ENCODE data around the gene ZNF205.
"Not testable (repeated sequence)": the region's sequence is repeated elsewhere in the genome, so short reads cannot be mapped to it uniquely, and the experiment has no call there.

ZNF205 gene

DNA sequence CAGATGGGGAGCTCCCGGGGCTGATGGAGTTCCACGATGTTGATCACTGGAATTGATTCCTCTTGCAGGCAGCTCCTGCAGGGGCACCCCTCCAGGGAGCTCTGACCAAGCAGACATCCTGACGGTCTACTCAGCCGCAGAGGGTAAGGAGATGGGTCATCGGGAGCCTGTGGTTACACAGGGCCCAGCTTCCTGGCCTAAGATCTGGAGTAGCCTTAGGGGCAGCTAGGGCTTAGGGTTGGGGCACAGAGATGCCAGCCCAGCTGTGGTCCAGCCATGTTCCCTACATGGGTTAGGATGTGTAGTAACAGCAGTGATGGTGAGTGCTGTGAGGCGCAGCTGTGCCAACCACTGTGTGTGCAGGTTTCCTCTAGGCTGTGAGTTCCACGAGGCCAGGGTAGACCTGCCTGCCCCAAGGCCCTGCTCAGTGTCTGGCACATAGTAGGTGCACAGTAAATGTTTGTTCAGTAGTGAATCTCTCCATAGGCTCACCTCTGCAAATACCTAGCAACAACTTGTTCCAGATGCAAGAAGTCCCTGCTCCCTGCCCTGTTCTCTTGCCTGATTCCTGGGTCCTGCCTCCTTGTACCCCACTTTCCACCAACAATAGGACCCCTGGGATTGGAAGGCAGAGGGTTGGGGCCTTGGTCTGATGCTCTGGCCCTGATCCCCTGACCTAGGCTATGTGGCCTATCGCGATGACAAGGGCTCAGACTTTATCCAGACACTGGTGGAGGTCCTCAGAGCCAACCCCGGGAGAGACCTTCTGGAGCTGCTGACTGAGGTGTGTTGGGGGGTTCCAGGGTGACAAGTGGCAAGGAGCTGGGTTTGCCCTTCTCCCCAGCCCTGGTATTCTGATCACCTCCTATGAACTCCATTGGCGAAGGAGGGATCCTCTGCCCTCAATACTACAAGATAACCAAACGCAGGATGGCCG is 36.1 kb downstream of the ZNF205 start:
- no peak for DNase-seq (ENCODE audit: low spot score)

DNA sequence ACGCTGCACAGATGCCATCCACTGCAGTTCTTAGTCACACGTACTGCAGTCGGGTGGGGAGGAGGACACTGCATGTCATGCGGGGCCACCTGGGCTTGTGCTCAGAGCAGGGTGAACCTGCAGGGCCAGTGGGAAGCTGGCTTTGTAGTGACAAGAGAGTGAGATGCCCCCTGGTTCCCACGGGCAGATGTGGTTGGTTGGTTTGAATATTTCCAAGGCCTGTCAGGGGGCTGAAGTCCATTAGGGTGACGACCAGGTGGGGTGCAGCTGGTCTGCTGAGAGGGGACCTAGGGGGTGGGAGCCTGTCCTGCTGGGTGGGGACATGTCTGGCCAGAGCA is 36.8 kb downstream of the ZNF205 start:
- no peak for DNase-seq (ENCODE audit: low spot score)

DNA sequence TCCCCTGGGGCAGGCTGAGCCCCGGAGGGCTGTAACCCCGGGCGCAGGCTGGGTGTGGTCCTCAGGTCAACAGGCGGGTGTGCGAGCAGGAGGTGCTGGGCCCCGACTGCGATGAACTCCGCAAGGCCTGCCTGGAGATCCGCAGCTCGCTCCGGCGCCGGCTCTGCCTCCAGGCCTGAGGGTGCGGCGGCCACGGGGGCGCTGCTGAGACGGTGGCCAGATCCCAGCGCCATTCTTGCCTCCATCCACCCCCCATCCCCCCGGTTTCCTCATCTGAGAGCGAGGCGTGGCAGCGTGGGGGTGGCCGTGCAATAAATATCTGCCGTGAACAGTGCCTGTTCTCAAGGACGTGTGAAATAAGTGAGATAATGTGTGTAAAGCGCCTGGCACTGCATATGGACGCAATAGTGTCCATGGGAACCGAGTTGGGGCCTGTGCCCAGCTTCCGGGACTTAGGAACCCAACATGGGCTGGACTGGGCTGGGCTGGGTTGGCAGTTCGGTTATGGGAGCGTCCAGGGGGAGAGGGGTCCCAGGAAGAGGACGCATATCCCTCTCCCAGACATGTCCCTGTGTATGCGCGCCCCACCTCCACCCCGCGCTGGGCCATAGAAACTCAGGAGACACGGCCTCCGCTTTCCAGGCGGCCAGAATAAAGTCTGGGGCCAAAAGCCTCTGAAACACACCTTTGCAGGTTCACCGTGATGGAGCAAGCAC is 37.4 kb downstream of the ZNF205 start:
- no peak for DNase-seq (ENCODE audit: low spot score)

DNA sequence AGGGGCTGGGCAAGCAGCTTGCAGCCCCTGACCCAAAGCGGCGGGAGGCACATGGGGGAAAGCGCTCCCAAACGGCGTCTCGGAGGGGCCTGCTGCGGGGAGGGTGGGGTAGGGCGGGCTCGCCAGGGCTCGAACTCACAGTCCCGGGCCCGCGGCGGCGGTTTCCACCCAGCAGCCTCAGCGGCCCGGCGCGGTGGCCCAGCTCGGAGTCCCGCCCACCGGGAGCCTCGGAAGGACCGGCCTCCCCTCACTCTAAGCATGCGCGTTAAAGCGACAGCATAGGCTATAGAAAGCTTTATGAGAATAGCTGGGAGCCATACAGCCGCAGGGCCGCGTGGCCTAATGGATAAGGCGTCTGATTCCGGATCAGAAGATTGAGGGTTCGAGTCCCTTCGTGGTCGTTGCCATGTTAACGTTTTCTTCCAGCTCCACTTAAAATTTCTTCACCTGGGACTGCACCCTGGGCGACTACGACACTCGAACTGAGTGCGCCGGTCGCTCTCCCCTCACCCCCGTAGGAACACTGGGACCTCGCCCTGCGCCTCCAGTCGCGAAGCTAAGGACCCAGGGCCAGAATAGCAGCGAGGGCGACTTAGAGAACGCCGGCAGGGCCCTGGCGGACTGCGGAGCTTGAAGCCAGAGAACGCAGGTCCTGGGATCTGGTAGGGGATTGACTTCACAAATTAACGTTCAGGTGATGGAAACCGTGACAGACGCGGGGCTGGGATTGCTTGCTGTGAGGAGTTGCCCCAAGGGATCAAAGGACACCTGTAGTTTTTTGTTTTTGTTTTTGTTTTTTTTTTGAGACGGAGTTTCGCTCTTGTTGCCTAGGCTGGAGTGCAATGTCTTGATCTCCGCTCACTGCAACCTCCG is 38.2 kb downstream of the ZNF205 start:
- DNase-seq (ENCODE audit: low spot score), result peak; percentile 96

DNA sequence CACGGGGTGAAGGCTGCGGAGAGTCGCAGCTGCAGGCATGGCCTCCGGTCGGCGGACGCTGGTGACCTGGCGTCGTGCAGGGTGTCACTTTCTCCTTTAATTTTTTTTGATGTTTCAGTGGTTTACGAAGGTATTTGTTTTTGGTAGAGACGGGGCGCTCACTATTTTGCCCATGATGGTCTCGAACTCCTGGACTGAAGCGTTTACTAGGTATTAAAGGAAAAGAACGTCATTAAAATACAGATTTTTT is 39.6 kb downstream of the ZNF205 start:
- no peak for DNase-seq (ENCODE audit: low spot score)

DNA sequence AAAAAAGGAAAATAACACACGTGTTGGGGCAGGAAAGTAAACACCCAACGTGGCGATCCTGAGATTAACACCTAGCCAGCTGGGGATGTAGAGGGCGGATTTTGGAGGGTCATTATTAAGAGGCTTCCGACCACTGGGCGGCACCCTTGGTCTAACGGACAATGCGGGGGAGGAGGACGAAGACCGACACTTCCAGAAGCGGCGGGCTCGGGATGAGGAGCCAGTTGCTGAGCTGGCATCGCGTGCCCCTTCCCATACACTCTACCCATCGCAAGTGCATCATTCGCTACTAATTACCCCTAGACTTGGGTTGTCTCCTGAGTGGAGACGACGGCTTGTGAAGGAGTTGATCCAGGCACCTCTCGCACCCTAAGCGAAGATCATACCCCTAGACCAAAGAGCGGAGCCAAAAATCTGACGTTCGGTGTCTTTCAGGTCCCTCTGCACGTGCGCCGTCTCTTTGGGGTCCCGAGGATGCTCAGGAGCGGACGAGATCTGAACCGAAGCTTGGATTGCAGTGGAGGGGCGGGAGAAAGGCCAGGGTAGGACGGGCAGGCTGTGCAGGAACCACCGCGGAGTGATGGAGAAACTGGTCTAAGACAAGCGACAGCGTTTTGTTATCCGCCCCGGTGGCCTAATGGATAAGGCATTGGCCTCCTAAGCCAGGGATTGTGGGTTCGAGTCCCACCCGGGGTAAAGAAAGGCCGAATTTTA is 40.0 kb downstream of the ZNF205 start:
- DNase-seq (ENCODE audit: low spot score), result peak; percentile 86

DNA sequence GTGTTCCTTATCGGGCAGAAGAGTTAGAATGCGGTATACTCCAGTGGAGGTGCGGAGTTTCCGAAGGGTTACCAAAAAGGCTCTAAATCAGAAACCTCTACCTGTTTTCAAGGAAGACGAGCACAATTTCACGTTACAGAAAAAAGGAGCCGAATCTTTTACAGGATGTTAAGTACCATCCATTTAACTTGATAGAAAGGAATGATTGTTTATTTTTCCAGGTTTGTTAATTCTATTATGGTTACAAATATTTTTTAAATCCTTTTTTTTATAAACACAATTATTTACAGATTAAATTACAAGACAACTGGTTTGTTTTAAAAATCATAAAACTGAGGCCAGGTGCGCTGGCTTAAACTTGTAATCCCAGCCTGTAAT is 40.6 kb downstream of the ZNF205 start:
- DNase-seq (ENCODE audit: low spot score), result no peak

DNA sequence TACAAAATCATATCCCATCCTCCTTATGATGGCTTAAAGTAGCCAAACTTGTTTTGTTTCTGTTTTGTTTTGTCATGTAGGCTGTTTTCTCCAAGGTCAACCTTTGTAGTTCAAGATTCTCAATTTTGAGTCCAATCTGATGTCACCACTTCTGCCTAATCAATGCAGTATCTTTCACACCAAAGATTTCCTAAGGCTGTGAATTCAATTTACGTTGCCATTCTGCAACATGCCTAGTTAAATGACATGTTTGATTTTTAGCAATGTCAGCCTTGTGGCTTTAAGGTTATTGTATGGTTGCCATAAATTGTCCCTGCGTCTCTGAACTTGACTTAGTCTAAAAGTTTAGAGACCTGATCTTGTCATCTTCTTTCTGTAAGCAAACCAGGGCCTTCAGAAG is 42.8 kb downstream of the ZNF205 start:
- no peak for DNase-seq (ENCODE audit: low spot score)

DNA sequence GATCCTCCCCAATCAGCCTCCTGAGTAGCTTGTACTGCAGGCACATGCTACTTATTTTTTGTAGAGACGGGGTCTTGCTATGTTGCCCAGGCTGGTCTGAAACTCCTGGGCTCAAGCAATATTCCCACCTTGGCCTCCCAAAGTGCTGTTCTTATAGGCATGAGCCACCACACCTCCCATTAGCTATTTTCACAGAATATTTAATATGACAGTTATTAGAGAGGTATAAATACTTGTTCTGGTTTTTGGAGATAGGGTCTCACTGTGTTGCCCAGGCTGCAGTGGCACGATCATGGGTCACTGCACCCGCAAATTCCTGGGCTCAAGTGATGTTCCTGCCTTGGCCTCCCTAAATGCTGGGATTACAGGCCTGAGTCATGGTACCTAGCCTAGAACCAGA is 43.6 kb downstream of the ZNF205 start:
- no peak for DNase-seq (ENCODE audit: low spot score)

DNA sequence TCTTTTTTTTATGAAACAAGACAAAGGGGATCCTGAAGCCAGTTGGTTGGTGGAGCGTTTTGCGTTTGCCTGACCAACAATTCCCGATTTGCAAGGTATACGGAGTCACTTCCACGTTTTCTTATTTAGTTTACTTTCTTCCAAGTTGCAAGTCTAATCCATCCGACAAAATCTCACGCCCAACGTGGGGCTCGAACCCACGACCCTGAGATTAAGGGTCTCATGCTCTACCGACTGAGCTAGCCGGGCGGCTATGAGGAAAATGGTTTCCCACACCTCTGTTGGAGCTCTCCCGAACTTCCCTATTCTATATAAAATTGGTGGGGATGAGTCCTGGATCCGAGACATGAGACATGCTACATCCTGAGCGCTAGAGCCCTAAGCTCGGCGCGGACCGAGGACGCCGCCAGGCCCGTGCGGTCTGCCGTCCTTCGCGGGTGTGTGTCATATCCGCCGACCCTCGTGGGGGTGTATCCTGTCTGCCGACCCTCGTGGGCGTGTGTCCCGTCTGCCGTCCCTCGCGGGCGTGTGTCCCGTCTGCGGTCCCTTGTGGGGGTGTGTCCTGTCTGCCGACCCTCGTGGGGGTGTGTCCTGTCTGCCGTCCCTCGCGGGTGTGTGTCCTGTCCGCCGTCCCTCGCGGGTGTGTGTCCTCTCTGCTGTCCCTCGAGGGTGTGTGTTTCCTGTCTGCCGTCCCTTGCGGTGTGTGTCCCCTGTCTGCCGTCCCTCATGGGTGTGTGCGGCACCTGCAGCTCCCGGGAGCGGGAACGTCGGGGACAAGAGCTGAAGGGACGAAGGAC is 45.0 kb downstream of the ZNF205 start:
- peak; percentile 62 for DNase-seq (ENCODE audit: low spot score)

DNA sequence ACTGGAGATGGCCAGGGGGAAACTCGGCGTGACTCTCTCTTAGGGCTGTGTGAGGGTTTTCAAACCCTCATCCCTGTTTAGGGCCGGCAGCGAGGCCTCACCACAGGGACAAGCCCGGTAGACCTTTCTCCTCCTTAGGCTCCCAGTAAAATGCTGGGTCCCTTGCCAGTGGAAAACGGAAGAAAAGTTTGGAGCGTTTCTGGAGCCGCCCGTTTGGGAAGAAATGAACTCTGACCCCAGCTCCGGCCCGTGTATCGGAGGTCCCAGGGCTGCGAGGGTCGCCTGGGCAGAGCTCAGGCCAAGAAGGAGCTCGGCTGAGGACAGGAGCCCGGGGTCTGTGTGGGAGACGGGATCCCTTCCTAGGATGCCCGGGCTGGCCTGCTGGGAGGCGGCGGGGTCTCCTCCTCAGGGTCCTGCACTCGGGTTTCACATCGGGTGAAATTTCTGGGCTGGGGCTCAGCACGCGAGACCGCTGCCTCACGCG is 45.7 kb downstream of the ZNF205 start:
- DNase-seq (ENCODE audit: low spot score), result no peak

DNA sequence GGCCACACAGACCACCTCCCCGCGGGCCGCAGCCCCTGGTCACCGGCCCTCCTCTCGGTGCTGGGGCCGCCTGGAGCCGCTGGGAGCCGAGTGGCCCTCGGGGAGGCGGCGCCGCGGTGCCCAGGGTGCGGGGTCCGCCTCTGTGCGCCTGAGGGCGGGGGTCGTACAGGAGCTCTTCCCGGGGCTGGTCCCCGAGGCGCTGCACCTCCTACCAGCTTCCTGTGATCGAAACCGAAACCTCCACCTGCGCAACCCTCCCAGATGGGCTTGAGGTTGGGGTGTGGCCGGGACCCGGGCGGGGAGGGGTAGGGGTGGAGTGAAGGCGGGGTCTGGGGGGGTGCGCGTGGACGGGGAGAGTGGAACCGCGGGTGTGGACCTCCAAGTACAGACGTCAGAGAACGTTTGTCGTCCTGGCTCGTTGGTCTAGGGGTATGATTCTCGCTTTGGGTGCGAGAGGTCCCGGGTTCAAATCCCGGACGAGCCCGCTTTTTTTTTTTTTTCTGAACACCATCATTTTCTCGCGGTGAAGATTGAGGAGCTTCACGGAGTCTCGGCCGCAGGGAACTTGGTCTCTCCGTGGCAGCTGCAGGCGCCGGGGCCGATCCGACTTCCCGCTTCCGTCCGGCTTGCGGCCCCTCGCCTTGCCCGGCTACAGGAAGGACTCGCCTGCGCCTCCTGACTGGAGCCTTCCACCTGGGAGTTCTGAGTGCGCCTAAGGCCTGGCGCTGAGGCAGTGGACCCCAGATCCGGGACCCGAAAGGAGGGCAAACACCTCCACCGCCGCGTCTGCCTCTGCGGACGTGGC is 46.3 kb downstream of the ZNF205 start:
- no peak for DNase-seq (ENCODE audit: low spot score)

DNA sequence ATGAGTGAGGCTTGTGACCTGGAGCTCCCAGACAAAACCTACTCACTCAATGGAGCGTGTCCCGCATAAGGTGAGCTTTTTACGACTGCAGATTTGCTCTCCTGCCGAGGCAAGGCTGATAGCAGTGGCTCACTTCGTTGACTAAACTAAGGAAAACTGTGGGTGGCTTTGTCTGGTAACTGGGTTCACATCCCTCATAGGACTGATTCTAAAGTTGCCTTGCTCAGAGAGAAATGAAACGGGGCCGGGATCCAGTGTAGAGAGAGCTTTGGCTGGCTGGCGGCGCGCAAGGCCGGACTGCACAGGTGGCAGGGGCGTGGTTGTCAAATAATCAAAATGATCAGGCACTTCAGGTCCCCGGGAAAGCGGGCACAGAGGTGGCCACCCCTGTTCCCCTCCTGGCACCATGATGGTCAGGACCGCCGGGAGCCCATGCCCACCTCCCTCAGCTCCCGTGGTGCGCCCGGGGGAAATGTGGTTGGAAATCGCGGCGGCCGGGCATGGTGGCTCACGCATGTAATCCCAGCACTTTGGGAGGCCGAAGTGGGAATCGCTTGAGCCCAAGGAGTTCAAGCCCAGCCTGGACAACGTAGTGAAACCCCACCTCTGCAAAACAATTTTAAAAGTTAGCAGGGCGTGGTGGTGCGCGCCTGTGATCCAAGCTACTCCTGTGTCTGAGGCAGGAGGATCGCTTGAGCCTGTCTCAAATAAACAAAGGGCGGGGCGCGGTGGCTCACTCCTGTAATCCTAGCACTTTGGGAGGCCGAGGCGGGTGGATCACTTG is 49.0 kb downstream of the ZNF205 start:
- no peak for DNase-seq (ENCODE audit: low spot score)

DNA sequence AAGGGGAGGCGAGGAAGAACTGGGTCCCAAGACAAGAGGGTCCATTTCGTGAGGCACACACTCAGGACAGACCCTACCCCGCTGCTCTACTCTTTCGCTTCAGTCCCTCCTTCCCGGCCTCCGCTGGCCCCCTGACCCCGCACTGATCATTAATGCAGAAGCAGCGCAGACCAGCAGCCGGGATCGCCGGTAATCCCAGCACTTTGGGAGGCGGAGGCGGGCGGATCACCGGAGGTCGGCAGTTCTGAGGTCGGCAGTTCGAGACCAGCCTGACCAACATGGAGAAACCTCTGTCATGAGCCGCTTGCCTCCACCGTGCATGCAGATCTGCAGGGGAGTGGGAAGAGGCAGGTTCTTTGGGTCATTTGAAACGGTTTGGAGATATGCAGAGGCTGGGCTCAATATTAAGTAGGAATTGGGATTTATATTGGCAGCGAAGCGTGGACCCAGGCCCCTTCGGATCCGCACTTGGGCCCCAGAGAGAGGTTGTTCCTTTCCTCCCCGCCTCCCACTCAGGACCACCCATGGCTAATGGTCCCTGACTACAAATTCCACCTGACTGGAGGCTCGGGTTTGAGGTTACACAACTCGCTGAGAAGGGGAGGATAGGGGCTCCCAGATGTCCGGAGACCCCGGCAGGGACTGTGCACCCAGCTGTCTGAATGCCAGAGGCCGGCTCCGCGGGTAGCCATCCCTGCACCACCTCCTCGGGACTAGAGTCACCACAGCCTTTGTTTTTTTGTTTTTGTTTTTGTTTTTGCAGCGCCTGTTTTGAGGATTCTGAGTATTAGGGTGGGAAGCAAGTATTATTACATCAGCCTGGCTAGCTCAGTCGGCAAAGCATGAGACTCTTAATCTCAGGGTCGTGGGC is 52.0 kb downstream of the ZNF205 start:
- no peak for DNase-seq (ENCODE audit: low spot score)

DNA sequence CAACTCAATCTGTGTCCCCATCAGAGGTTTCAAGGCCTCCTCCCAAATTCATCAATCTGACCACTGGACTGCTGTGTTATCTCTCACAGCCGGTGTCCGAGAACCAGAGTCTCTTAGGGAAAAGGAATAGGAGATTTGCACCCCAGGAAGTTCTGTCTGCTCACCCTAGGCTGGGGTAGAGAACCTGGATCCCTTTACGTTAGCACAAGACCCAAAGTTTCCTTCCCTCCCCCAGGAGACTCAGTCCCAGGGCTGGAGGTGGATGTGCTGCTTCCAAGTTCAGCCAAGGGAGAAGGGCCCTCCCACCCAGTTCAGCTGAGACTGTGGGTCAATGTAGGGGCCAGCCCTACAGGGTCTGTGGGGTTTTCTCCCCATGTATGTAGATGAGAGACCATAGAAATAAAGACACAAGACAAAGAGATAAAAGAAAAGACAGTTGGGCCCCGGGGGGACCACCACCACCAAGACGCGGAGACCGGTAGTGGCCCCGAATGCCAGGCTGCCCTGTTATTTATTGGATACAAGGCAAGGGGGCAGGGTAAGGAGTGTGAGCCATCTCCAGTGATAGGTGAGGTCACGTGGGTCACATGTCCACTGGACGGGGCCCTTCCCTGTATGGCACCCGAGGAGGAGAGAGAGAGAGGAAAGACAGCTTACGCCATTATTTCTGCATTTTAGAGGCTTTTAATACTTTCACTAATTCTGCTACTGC is 52.9 kb downstream of the ZNF205 start:
- no peak for DNase-seq (ENCODE audit: low spot score)

DNA sequence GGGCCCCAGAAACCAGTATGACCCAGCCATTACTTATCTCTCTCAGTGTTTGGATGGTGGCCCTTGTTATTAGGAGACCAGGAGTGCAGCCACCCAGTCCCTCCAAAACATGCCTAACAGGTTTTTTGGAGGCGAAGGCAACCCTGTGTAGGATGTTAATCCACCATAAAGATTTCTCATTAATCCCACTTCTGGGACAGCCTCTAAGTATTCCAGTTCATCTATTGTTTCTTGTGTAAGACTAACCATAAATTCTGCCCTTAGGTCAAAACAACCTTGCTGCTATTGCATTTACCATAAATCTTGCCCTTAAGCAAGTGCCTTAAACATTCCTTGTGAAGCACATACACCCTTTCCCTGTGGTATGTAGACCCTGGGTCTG is 54.1 kb downstream of the ZNF205 start:
- DNase-seq (ENCODE audit: low spot score), result no peak

DNA sequence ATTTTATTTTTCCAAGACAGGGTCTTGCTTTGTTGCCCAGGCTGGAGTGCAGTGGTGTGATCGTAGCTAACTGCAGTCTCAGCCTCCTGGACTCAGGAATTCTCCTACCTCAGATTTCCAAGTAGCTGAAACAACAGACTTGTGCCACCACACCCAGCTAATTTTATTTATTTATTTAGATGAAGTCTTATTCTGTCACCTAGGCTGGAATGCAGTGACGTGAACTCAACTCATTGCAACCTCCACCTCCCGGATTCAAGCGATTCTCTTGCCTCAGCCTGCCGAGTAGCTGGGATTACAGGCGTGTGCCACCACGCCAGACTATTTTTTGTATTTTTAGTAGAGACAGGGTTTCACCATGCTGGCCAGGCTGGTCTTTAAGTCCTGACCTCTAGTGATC is 56.3 kb downstream of the ZNF205 start:
- not testable (repeated sequence) for DNase-seq (ENCODE audit: low spot score)

All from pons (tissue), 1 donor.